Activated CD4-positive, alpha-beta memory T cell treated with anti-CD3 and anti-CD28 coated beads for 36 hours (primary cell): Measurements from ENCODE around the gene TRIM13. TPM values are rescaled to one million over a fixed set of nuclear protein-coding genes. Genes with fewer than 3 reads are reported as not detected.
"Not testable (repeated sequence)": the region's sequence is repeated elsewhere in the genome, so short reads cannot be mapped to it uniquely, and the experiment has no call there.

Experiments
- CTCF ChIA-PET: fragments of 350-600 bp; sonication (Branson Sonifier 250); formaldehyde crosslinking; loops from one replicate; lab custom pipeline; 2021; ENCODE audit warnings: antibody characterized with exemption, inconsistent platforms; lab: Charles Lee
- POLR2A ChIA-PET: fragments of 350-600 bp; sonication (Branson Sonifier 250); formaldehyde crosslinking; loops from one replicate; lab custom pipeline; 2021; ENCODE audit warnings: antibody characterized with exemption; lab: Charles Lee
- DNase-seq: peaks from one replicate; pipeline ENCODE4 v3.0.0-alpha.2; 2020
- H3K27ac Mint-ChIP-seq: one replicate; pipeline ENCODE4 v1.8.0; 2021; ENCODE audit warnings: mixed read lengths
- H3K27me3 Mint-ChIP-seq: one replicate; pipeline ENCODE4 v1.8.0; 2021; ENCODE audit warnings: mixed read lengths
- H3K36me3 Mint-ChIP-seq: one replicate; pipeline ENCODE4 v1.8.0; 2021; ENCODE audit warnings: mixed read lengths
- H3K4me1 Mint-ChIP-seq: one replicate; pipeline ENCODE4 v1.8.0; 2021; ENCODE audit warnings: low read depth, mixed read lengths
- H3K4me3 Mint-ChIP-seq: one replicate; pipeline ENCODE4 v1.8.0; 2021; ENCODE audit warnings: mild to moderate bottlenecking, mixed read lengths
- H3K9me3 Mint-ChIP-seq: one replicate; pipeline ENCODE4 v1.8.0; 2021; ENCODE audit warnings: mixed read lengths
- intact Hi-C: fragments of 100-400 bp; cut with micrococcal nuclease; formaldehyde crosslinking; loops from one replicate; pipeline ENCODE4 v1.15.1; 2023
- total RNA-seq, 2 experiments: library from RNA; stranded (reverse); gene quantifications; one replicate each; pipeline ENCODE4 v1.2.3, GENCODE V29; 2021

TRIM13 gene
- total RNA-seq, 2 experiments from 2014 or later: 9.8 to 11.6 TPM

DNA sequence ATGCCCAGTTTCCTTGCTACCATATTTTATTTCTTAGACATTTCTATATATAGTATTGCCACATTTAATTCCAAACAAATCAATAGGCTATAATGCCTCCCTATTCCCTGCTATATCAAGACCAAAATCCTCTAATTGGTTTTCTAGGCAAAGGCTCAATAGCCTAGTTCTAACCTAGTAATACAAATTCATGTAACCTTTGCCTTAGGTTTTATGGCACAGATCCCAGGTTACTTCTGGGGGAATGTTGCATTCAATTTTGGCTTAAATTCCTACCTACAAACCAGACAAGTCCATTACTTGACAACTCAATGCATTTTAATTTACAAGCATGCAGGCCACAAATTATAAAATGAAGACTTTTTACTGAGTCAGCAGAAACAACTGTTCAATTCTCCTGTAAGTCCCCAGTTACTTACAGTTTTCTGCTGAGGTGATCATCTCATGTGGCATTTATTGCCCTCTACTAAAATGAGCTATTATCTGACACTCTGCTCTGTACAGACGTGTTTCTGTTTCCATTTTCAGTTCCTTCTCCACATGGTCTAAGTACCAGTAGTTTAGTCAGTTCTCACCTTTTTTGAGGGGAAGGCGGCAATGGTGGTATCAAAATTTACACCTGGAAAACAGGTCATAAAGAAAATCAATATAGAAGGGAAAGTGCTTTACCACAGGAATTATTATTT lies 30.1 kb downstream of the TRIM13 start:
- H3K4me3 Mint-ChIP-seq: no peak overlapping the region
- no peak for DNase-seq
- ChIA-PET CTCF (no interaction called here), POLR2A (no interaction called here)
- no peaks in the 10 kb centered on the region for H3K27me3 Mint-ChIP-seq
- intact Hi-C loops: no loop called here
- peaks cover 2% of the 10 kb centered on the region for H3K4me1 Mint-ChIP-seq
- no peaks in the 10 kb centered on the region for H3K9me3 Mint-ChIP-seq
- no peak overlapping the region for H3K27ac Mint-ChIP-seq
- peaks cover 26% of the 10 kb centered on the region for H3K36me3 Mint-ChIP-seq

GRCh38 chr13:50030315-50030714 lies 33.5 kb downstream of the TRIM13 start:
- Mint-ChIP-seq H3K4me3 (no peak overlapping the region), H3K4me1 (peaks cover 2% of the 10 kb centered on the region), H3K36me3 (peaks cover 20% of the 10 kb centered on the region), H3K27ac (no peak overlapping the region), H3K27me3 (no peaks in the 10 kb centered on the region), H3K9me3 (no peaks in the 10 kb centered on the region)
- intact Hi-C loops: no loop called here
- ChIA-PET POLR2A (no interaction called here), CTCF (no interaction called here)
- no peak for DNase-seq

DNA sequence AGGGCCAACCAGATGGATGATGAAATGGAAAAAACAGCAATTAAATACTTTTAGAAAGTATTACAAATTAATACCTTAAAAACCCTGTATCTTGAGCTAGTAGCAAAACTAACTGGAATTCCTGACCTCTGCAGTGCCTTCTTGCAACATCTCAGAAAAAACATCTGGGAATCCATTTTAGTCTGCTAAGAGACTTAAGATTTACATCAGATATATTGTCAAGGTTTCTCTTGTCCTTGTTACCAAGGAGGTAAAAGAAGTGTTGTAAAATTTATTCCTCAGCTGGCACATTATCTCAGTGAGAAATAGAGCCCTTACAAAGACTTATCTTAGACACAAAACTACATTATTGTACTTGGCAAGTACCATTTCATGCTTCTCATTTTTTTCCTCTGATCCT lies 36.9 kb downstream of the TRIM13 start:
- Mint-ChIP-seq H3K9me3 (no peaks in the 10 kb centered on the region), H3K4me3 (no peak overlapping the region), H3K27me3 (no peaks in the 10 kb centered on the region), H3K4me1 (peaks cover 5% of the 10 kb centered on the region), H3K36me3 (peaks cover 2% of the 10 kb centered on the region), H3K27ac (no peak overlapping the region)
- intact Hi-C loops: no loop called here
- ChIA-PET POLR2A (no interaction called here), CTCF (interaction anchor here (1.0 kb wide), 1 partner anchor 36 kb away, joined by 4 read pairs; no protein-coding TSS in a partner anchor)
- no peak for DNase-seq

DNA sequence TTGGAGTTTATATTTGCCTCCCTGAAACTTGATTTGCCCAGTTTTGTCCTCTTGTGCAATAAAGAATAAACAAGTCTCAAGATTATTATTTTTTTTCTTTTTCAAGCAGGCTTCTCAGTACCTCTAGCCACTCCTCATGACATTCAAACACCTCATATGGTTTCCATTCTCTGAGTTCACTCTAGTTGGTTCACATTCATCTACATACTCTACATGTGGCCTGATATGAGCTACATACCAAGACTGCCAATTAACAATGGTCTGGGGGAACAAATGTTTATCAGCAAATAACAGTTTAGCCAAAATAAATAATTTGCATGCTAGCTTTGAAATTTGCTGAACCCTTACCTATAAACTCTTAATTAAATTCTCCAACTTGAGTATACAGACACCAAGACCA lies 40.9 kb downstream of the TRIM13 start:
- Mint-ChIP-seq H3K27me3 (no peaks in the 10 kb centered on the region), H3K4me3 (no peak overlapping the region), H3K9me3 (no peaks in the 10 kb centered on the region), H3K27ac (no peak overlapping the region), H3K36me3 (peaks cover 6% of the 10 kb centered on the region), H3K4me1 (peaks cover 5% of the 10 kb centered on the region)
- ChIA-PET POLR2A (no interaction called here), CTCF (no interaction called here)
- no peak for DNase-seq
- intact Hi-C loops: no loop called here

- no peak overlapping the region for H3K4me3 Mint-ChIP-seq
- no peak for DNase-seq
- POLR2A ChIA-PET: no interaction called here
- intact Hi-C loops: no loop called here
- H3K36me3 Mint-ChIP-seq: peaks cover 9% of the 10 kb centered on the region
- H3K9me3 Mint-ChIP-seq: no peaks in the 10 kb centered on the region
- no peak overlapping the region for H3K27ac Mint-ChIP-seq
- no peaks in the 10 kb centered on the region for H3K27me3 Mint-ChIP-seq
- CTCF ChIA-PET: no interaction called here
- peaks cover 5% of the 10 kb centered on the region for H3K4me1 Mint-ChIP-seq
These were observed 41.4 kb downstream of the TRIM13 start for GRCh38 chr13:50038266-50038665.

GRCh38 chr13:50052478-50052877 lies 55.6 kb downstream of the TRIM13 start:
- H3K27ac Mint-ChIP-seq: no peak overlapping the region
- no peaks in the 10 kb centered on the region for H3K9me3 Mint-ChIP-seq
- intact Hi-C loops: no loop called here
- H3K4me1 Mint-ChIP-seq: peaks cover 14% of the 10 kb centered on the region
- DNase-seq: no peak
- no peaks in the 10 kb centered on the region for H3K27me3 Mint-ChIP-seq
- ChIA-PET CTCF (no interaction called here), POLR2A (no interaction called here)
- H3K36me3 Mint-ChIP-seq: peaks cover 24% of the 10 kb centered on the region
- no peak overlapping the region for H3K4me3 Mint-ChIP-seq

DNA sequence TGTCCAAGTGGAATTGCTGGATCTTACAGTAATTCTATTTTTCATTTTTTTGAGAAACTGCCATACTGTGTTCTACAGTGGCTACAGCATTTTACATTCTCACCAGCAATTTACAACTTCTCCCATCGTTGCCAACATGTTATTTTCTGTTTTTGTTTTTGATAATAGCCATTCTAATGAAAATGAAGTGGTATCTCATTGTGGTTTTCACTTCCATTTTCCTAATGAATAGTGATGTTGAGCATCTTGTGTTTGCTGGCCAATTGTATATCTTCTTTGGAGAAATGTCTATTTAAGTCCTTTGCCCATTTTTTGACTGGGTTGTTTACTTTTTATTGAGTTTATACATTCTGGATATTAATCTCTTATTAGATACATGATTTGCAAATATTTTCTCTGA lies 57.0 kb downstream of the TRIM13 start:
- peaks cover 35% of the 10 kb centered on the region for H3K36me3 Mint-ChIP-seq
- no peaks in the 10 kb centered on the region for H3K27me3 Mint-ChIP-seq
- H3K4me1 Mint-ChIP-seq: peaks cover 14% of the 10 kb centered on the region
- no peak overlapping the region for H3K4me3 Mint-ChIP-seq
- intact Hi-C loops: no loop called here
- no peaks in the 10 kb centered on the region for H3K9me3 Mint-ChIP-seq
- H3K27ac Mint-ChIP-seq: no peak overlapping the region
- ChIA-PET POLR2A (no interaction called here), CTCF (no interaction called here)
- no peak for DNase-seq

DNA sequence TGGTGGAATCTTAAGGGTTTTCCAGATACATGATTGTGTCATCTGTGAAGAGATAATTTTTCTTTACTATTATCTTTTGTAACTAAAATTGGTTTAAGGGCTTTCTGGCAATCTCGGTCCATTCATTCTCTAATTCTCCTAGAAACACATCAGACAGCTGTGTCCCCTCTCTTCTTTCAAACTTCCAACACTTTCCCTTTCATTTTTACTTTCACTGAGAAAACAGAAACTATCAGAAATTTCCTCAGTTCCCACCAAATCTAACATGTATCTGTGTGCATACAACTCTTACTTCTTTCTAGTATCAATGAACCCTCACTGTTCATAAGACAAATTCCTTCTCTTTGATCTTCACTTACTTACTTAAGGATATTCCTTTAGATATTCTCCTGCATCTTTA lies 58.6 kb downstream of the TRIM13 start:
- peaks cover 39% of the 10 kb centered on the region for H3K36me3 Mint-ChIP-seq
- no peak overlapping the region for H3K4me3 Mint-ChIP-seq

DNA sequence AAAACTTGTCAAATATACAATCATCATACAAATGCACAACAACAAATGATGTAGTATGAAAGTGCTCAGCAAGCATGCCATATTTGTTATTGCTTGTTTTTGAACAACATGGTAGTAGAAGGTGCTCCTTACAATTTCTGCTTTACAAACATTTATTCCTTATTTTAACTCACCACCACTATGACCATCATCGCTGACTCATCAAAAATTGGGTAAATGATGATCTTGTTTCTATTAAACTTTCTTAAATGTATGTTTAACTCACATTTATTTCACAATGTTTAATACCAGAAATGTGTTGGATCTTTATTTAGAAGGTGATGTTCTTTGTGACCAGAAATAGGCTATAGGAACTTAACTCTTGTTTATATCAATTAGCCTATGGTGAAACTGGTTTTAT lies 63.9 kb downstream of the TRIM13 start:
- ChIA-PET CTCF (no interaction called here), POLR2A (interaction anchor here (1.1 to 1.3 kb wide), 2 partner anchors 11 to 63 kb away, joined by 3 read pairs; no protein-coding TSS in a partner anchor)
- intact Hi-C loops: no loop called here
- Mint-ChIP-seq H3K27ac (no peak overlapping the region), H3K27me3 (no peaks in the 10 kb centered on the region), H3K4me1 (peaks cover 4% of the 10 kb centered on the region), H3K4me3 (no peak overlapping the region), H3K9me3 (no peaks in the 10 kb centered on the region), H3K36me3 (peaks cover 21% of the 10 kb centered on the region)
- no peak for DNase-seq

More for the DNA sequence above, 58.6 kb downstream of the TRIM13 start:
- intact Hi-C loops: no loop called here
- ChIA-PET POLR2A (no interaction called here), CTCF (no interaction called here)
- H3K4me1 Mint-ChIP-seq: peaks cover 14% of the 10 kb centered on the region
- no peak overlapping the region for H3K27ac Mint-ChIP-seq
- H3K27me3 Mint-ChIP-seq: no peaks in the 10 kb centered on the region
- H3K9me3 Mint-ChIP-seq: no peaks in the 10 kb centered on the region
- no peak for DNase-seq

GRCh38 chr13:50062336-50062735 lies 65.5 kb downstream of the TRIM13 start:
- intact Hi-C loops, H3K9me3 Mint-ChIP-seq, H3K27ac Mint-ChIP-seq, DNase-seq, H3K4me3 Mint-ChIP-seq, H3K4me1 Mint-ChIP-seq, H3K27me3 Mint-ChIP-seq, CTCF ChIA-PET: not testable (repeated sequence)
- peaks cover 30% of the 10 kb centered on the region for H3K36me3 Mint-ChIP-seq
- POLR2A ChIA-PET: interaction anchor here (1.3 kb wide), 1 partner anchor 18 kb away, joined by 3 read pairs; no protein-coding TSS in a partner anchor

- CTCF ChIA-PET: no interaction called here
- Mint-ChIP-seq H3K27ac (no peak overlapping the region), H3K4me1 (peaks cover 2% of the 10 kb centered on the region), H3K4me3 (no peak overlapping the region), H3K36me3 (peaks cover 27% of the 10 kb centered on the region), H3K27me3 (no peaks in the 10 kb centered on the region), H3K9me3 (no peaks in the 10 kb centered on the region)
- POLR2A ChIA-PET: no interaction called here
- DNase-seq: no peak
- intact Hi-C loops: no loop called here
These were observed 68.9 kb downstream of the TRIM13 start for GRCh38 chr13:50065712-50066111.
